A204.1 (cell line): ENCODE data around the gene GRB7.

Source experiments
- FAIRE-seq: peaks from 2 replicates; lab custom pipeline; 2012; peaks lifted over from hg19 to GRCh38; lab: Jason Lieb, UNC

GRB7 gene

GRCh38 chr17:39775031-39775430, 37.3 kb downstream of the GRB7 start:
- no peak for FAIRE-seq

GRCh38 chr17:39776252-39776651, 38.5 kb downstream of the GRB7 start:
- no peak for FAIRE-seq

- no peak for FAIRE-seq
Observed at GRCh38 chr17:39777534-39778365, 40.0 kb downstream of the GRB7 start.

GRCh38 chr17:39781031-39781860, 43.5 kb downstream of the GRB7 start:
- no peak for FAIRE-seq

GRCh38 chr17:39781861-39782213, 44.1 kb downstream of the GRB7 start:
- FAIRE-seq, result no peak

GRCh38 chr17:39782481-39782880, 44.7 kb downstream of the GRB7 start:
- FAIRE-seq, result no peak

GRCh38 chr17:39782980-39783379, 45.2 kb downstream of the GRB7 start:
- no peak for FAIRE-seq

GRCh38 chr17:39787041-39787440, 49.3 kb downstream of the GRB7 start:
- no peak for FAIRE-seq

- no peak for FAIRE-seq
Observed at GRCh38 chr17:39787743-39788484, 50.2 kb downstream of the GRB7 start.

- no peak for FAIRE-seq
Observed at GRCh38 chr17:39791111-39791992, 53.6 kb downstream of the GRB7 start.

- no peak for FAIRE-seq
Observed at GRCh38 chr17:39792526-39793221, 54.9 kb downstream of the GRB7 start.

GRCh38 chr17:39793301-39793872, 55.6 kb downstream of the GRB7 start:
- FAIRE-seq, result no peak

- no peak for FAIRE-seq
Observed at GRCh38 chr17:39794249-39794970, 56.7 kb downstream of the GRB7 start.
